ENCODE results near the gene C17orf114.
A peak's percentile ranks its signal among the peaks of the same experiment; 100 is the strongest.

The C17orf114 gene

DNA sequence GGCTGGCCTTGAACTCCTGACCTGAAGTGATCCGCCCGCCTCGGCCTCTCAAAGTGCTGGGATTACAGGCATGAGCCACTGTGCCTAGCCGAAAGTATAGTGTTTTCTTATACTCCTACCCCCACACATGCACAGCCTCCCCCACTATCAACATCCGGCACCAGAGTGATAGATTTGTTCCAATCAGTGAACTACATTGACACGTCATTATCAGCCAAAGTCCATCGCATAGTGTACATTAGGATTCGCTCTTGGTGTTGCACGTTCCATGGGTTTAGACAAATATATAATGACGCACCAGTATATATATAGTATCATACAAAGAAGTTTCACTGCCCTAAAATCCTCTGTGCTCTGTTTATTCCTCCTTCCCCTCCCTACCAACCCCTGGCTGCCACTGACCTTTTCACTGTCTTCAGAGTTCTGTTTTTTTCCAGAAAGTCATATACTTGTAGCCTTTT, 42.3 kb downstream of the C17orf114 start (continued):
- TF ChIP-seq, protein P1, sequence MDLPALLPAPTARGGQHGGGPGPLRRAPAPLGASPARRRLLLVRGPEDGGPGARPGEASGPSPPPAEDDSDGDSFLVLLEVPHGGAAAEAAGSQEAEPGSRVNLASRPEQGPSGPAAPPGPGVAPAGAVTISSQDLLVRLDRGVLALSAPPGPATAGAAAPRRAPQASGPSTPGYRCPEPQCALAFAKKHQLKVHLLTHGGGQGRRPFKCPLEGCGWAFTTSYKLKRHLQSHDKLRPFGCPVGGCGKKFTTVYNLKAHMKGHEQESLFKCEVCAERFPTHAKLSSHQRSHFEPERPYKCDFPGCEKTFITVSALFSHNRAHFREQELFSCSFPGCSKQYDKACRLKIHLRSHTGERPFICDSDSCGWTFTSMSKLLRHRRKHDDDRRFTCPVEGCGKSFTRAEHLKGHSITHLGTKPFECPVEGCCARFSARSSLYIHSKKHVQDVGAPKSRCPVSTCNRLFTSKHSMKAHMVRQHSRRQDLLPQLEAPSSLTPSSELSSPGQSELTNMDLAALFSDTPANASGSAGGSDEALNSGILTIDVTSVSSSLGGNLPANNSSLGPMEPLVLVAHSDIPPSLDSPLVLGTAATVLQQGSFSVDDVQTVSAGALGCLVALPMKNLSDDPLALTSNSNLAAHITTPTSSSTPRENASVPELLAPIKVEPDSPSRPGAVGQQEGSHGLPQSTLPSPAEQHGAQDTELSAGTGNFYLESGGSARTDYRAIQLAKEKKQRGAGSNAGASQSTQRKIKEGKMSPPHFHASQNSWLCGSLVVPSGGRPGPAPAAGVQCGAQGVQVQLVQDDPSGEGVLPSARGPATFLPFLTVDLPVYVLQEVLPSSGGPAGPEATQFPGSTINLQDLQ (CRISPR knock-in tag; IDR thresholded peaks at IDR 0.05): 0 out of 2 replicates have a peak, but pooled peaks have one; percentile 25
- TF ChIP-seq KDM3A (CRISPR knock-in tag; IDR thresholded peaks at IDR 0.05; ENCODE audit: low read depth): peak; percentile 66; the same call in 1 of the 2 replicates
- no peak for TF ChIP-seq ZNF121 (CRISPR knock-in tag; IDR thresholded peaks at IDR 0.05)
- TF ChIP-seq ZBTB34 (CRISPR knock-in tag; IDR thresholded peaks at IDR 0.05): no peak; the same call in 1 of the 2 replicates
- TF ChIP-seq, protein P2, sequence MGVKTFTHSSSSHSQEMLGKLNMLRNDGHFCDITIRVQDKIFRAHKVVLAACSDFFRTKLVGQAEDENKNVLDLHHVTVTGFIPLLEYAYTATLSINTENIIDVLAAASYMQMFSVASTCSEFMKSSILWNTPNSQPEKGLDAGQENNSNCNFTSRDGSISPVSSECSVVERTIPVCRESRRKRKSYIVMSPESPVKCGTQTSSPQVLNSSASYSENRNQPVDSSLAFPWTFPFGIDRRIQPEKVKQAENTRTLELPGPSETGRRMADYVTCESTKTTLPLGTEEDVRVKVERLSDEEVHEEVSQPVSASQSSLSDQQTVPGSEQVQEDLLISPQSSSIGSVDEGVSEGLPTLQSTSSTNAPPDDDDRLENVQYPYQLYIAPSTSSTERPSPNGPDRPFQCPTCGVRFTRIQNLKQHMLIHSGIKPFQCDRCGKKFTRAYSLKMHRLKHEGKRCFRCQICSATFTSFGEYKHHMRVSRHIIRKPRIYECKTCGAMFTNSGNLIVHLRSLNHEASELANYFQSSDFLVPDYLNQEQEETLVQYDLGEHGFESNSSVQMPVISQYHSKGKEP (CRISPR knock-in tag; IDR thresholded peaks at IDR 0.05): no peak
- peak; percentile 76; the same call in 1 of the 2 replicates for TF ChIP-seq ZKSCAN8 (CRISPR knock-in tag; IDR thresholded peaks at IDR 0.05; ENCODE audit: borderline replicate concordance)
- no peak for TF ChIP-seq BRCA1 (CRISPR knock-in tag; IDR thresholded peaks at IDR 0.05)
- no peak for TF ChIP-seq GPN1 (CRISPR knock-in tag; IDR thresholded peaks at IDR 0.05; ENCODE audit: borderline replicate concordance)
- no peak for TF ChIP-seq ZBTB49 (CRISPR knock-in tag; IDR thresholded peaks at IDR 0.05; ENCODE audit: borderline replicate concordance)
- TF ChIP-seq TFDP2 (CRISPR knock-in tag; IDR thresholded peaks at IDR 0.05): peak; percentile 28; the same call in 1 of the 2 replicates
- TF ChIP-seq ZBTB39 (CRISPR knock-in tag; IDR thresholded peaks at IDR 0.05): peak; percentile 86
- TF ChIP-seq ZNF784 (CRISPR knock-in tag; IDR thresholded peaks at IDR 0.05; ENCODE audit: borderline replicate concordance): no peak
- TF ChIP-seq ZNF335 (CRISPR knock-in tag; IDR thresholded peaks at IDR 0.05): no peak
- peak; percentile 30; the same call in 1 of the 2 replicates for TF ChIP-seq TFDP1 (CRISPR knock-in tag; IDR thresholded peaks at IDR 0.05; ENCODE audit: borderline replicate concordance)
- TF ChIP-seq ZNF773 (CRISPR knock-in tag; IDR thresholded peaks at IDR 0.05; ENCODE audit: borderline replicate concordance): no peak
